DOHH2 (cell line): Measurements from ENCODE around the gene MUC5AC.

Source experiments
- CTCF ChIP-seq: fragments of 200-600 bp; sonication (generic); IDR thresholded peaks from one replicate; pipeline ENCODE4 v1.5.1; 2014; ENCODE audit warnings: antibody characterized with exemption, mild to moderate bottlenecking, low read depth, low read length; ENCODE audit not compliant: poor library complexity, severe bottlenecking
- EZH2phosphoT487 ChIP-seq: fragments of 200-600 bp; sonication (generic); IDR thresholded peaks from 2 replicates; pipeline ENCODE4 v1.6.1; 2017; ENCODE audit warnings: borderline replicate concordance, mild to moderate bottlenecking, antibody characterized with exemption, low read length, moderate library complexity, mixed read lengths

- no peak for TF ChIP-seq CTCF
- no peak for TF ChIP-seq EZH2phosphoT487
Observed at GRCh38 chr11:1147792-1148191, 10.0 kb upstream of the MUC5AC start.
